ENCODE results near the gene ZNF778. TPM values are rescaled to one million over a fixed set of nuclear protein-coding genes. Genes with fewer than 3 reads are reported as not detected.

Gene ZNF778
- 9.2 to 13.2 TPM (median 11.1 TPM) in 5 replicates for total RNA-seq (2022; extraction: Qiagen RNA extraction; ENCODE audit: low read depth)

GRCh38 chr16:89217388-89218191 lies at the start of gene ZNF778:
Gene ZNF778 (plus strand): TSS chr16:89217703. CDS start chr16:89221128, 3,425 bp downstream.

GRCh38 chr16:89171216-89172170 lies 46.0 kb upstream of the ZNF778 start, which contains the start of gene CDH15:
Gene CDH15 (plus strand): TSS chr16:89171748. CDS start chr16:89171832, 84 bp downstream.

GRCh38 chr16:89200124-89200849 lies 17.2 kb upstream of the ZNF778 start, which contains the start of gene SLC22A31:
Gene SLC22A31 (minus strand): TSS chr16:89200537. CDS start chr16:89200501, 36 bp downstream.

Other genes with a start within 250 kb of the ZNF778 start
- gene CBFA2T3, start 240.5 kb upstream of the ZNF778 start, total RNA-seq (2022; extraction: Qiagen RNA extraction; ENCODE audit: low read depth) = 0.27 to 0.81 TPM (median 0.43 TPM) in 5 replicates
- gene ACSF3, start 123.9 kb upstream of the ZNF778 start, total RNA-seq (2022; extraction: Qiagen RNA extraction; ENCODE audit: low read depth) = 17.7 to 19.2 TPM (median 18.1 TPM) in 5 replicates
- 0.06 to 0.24 TPM (median 0.13 TPM) in 4 of 5 replicates, not detected in the other for gene CDH15, start 46.0 kb upstream of the ZNF778 start, total RNA-seq (2022; extraction: Qiagen RNA extraction; ENCODE audit: low read depth)
- 1.1 to 1.9 TPM (median 1.3 TPM) in 5 replicates for gene SLC22A31, start 17.2 kb upstream of the ZNF778 start, total RNA-seq (2022; extraction: Qiagen RNA extraction; ENCODE audit: low read depth)